Measurements from ENCODE around the gene STUB1. TPM values are rescaled to one million over a fixed set of nuclear protein-coding genes. Genes with fewer than 3 reads are reported as not detected.

The STUB1 gene
- total and polyA plus RNA-seq, 2 donors (not counting 3 experiments of a cell fraction or from before 2014, with no cell fraction given): 107 to 147 TPM

GRCh38 chr16:668519-669171, 11.6 kb upstream of the STUB1 start:
- intact Hi-C loops (cut with micrococcal nuclease): loop anchor here (1.0 kb wide), 2 partner anchors 11 to 79 kb away; no protein-coding TSS in a partner anchor
- DNase-seq (ENCODE audit: low read depth, low spot score): peak; percentile 23

More at GRCh38 chr16:668519-669171, 11.6 kb upstream of the STUB1 start:
- Histone ChIP-seq H3K9me1 (replicated peaks; ENCODE audit: control insufficient read depth, extremely low read depth, insufficient read depth, low read length) (no peaks in the 10 kb centered on the region), H3K27me3 (ENCODE audit: control insufficient read depth in 2 of 2, insufficient read depth in 2 of 2, low read length in 2 of 2) (no peaks in the 10 kb centered on the region), H3K79me2 (ENCODE audit: control insufficient read depth, insufficient read depth, low read length) (peaks cover 18% of the 10 kb centered on the region), H3K4me1 (ENCODE audit: control insufficient read depth, extremely low read depth, insufficient read depth, low read length) (no peaks in the 10 kb centered on the region), H3K4me2 (ENCODE audit: insufficient read depth, low read length) (peak overlapping the region; percentile 59), H4K20me1 (replicated peaks; ENCODE audit: control insufficient read depth, extremely low read depth, insufficient read depth, low read length) (no peaks in the 10 kb centered on the region), H3K4me3 (replicated peaks in 1 of 3; ENCODE audit: insufficient read depth in 1 of 3, low read depth in 1 of 3, low read length in 3 of 3) (peak overlapping the region; percentile 65 to 80 (median 79)), H2AFZ (ENCODE audit: low read depth, low read length) (no peak overlapping the region), H3K9me3 (replicated peaks; ENCODE audit: control insufficient read depth, insufficient read depth, low read length) (no peaks in the 10 kb centered on the region), H3K36me3 (ENCODE audit: control insufficient read depth in 2 of 2, extremely low read depth in 1 of 2, insufficient read depth in 2 of 2, low read length in 2 of 2) (peaks cover 5 to 35% of the 10 kb centered on the region in 2 experiments), H3K27ac (ENCODE audit: insufficient read depth, low read depth, low read length) (peak overlapping the region; percentile 48), H3K9ac (replicated peaks; ENCODE audit: extremely low read depth, insufficient read depth, low read length) (peak overlapping the region; percentile 81)
- TF ChIP-seq MYC (IDR thresholded peaks at IDR 0.05; ENCODE audit: low read depth, low read length) (no peak), EZH2 (IDR thresholded peaks at IDR 0.05; ENCODE audit: borderline replicate concordance, low read depth, low read length, severe bottlenecking) (no peak), CTCF (IDR thresholded peaks at IDR 0.05; ENCODE audit: extremely low read depth in 1 of 2, insufficient read depth in 1 of 2, low read depth in 1 of 2, low read length in 2 of 2) (no peak), POLR2A (IDR thresholded peaks at IDR 0.05; ENCODE audit: low read depth, low read length) (no peak), GATA2 (IDR thresholded peaks at IDR 0.05; ENCODE audit: insufficient read depth, insufficient read length, low read depth, low read length) (no peak), JUN (IDR thresholded peaks at IDR 0.05; ENCODE audit: borderline replicate concordance, insufficient read depth, insufficient read length, low read depth) (no peak), FOS (IDR thresholded peaks at IDR 0.05; ENCODE audit: borderline replicate concordance, insufficient read depth, low read length) (no peak), POLR2AphosphoS5 (IDR thresholded peaks at IDR 0.05; ENCODE audit: insufficient read depth, low read depth, low read length) (no peak)
- TF ChIP-seq, protein P1, sequence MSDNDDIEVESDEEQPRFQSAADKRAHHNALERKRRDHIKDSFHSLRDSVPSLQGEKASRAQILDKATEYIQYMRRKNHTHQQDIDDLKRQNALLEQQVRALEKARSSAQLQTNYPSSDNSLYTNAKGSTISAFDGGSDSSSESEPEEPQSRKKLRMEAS (IDR thresholded peaks at IDR 0.05; ENCODE audit: insufficient read depth, insufficient read length): no peak
- CTCF ChIA-PET: interaction anchor here (0.6 to 1.8 kb wide), 4 partner anchors 8 to 22 kb away, joined by 3 to 6 read pairs (median 4); partner anchors contain the start of genes STUB1 and WDR24
- POLR2A ChIA-PET: no interaction called here
- no peak for FAIRE-seq
- no TSS peak for BruUV-seq (replicated peaks)
- dilution Hi-C loops (cut with MboI; ENCODE audit: extremely low pct_ligation_motif_present, low sequenced_read_pairs): no loop called here

All from endothelial cell of umbilical vein (primary cell).